Neural crest cell (in vitro differentiated cells): ENCODE measurements around the gene TRIM8. TPM values are rescaled to one million over a fixed set of nuclear protein-coding genes. Genes with fewer than 3 reads are reported as not detected.

Source experiments
- DNase-seq: peaks from one replicate; pipeline ENCODE4 v3.0.0; 2021; ENCODE audit warnings: low read depth, mixed read lengths, low spot score
- H3K27ac Mint-ChIP-seq: one replicate; pipeline ENCODE4 v1.8.0; 2021; ENCODE audit warnings: mild to moderate bottlenecking, mixed read lengths; ENCODE audit not compliant: unreplicated experiment
- H3K27me3 Mint-ChIP-seq: 2 replicates; pipeline ENCODE4 v1.8.0; 2021; ENCODE audit warnings: low read depth, mild to moderate bottlenecking, mixed read lengths
- H3K36me3 Mint-ChIP-seq: 2 replicates; pipeline ENCODE4 v1.8.0; 2021; ENCODE audit warnings: low read depth, mild to moderate bottlenecking, mixed read lengths
- H3K4me1 Mint-ChIP-seq: 2 replicates; pipeline ENCODE4 v1.8.0; 2021; ENCODE audit warnings: mixed read lengths
- H3K4me3 Mint-ChIP-seq: one replicate; pipeline ENCODE4 v1.8.0; 2021; ENCODE audit warnings: mild to moderate bottlenecking, mixed read lengths
- H3K9me3 Mint-ChIP-seq: 2 replicates; pipeline ENCODE4 v1.8.0; 2021; ENCODE audit warnings: mixed read lengths
- total RNA-seq: library from RNA; stranded (reverse); gene quantifications from 2 replicates; pipeline ENCODE4 v1.2.1, GENCODE V29; 2021
- TF ChIP-seq, protein P1 (sequence below): fragments of 200-600 bp; sonication (generic); conservative IDR thresholded peaks from 2 replicates; pipeline ENCODE4 v1.5.0; 2021; ENCODE audit warnings: antibody characterized with exemption, mild to moderate bottlenecking

Gene TRIM8
- total RNA-seq, 1 donor from 2014 or later, result 76.9 TPM

DNA sequence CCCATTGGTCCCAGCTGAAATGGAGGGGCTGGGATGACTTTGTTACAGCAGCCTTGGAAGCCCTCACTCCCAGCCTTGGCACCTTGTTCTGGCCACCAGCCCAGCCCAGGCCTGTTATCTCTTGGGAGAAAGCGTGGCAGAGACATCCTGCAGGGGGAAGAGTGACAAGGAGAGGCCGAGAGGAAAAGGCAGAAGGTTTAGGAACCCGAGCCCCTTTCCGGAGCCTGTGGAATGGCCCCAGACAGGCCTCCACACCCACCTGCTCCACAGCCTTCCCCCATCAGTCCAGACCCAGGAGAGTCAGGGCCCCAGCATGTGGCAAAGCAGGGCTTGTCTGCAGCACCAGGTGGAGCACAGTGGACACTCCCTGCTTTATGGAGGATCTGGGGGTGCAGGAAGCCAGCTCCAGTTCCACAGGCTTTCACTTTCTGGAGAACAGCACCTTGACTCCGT, 24.1 kb upstream of the TRIM8 start:
- no peak overlapping the region for H3K27ac Mint-ChIP-seq
- H3K36me3 Mint-ChIP-seq, result peaks cover 4% of the 10 kb centered on the region
- H3K9me3 Mint-ChIP-seq, result no peaks in the 10 kb centered on the region
- H3K4me3 Mint-ChIP-seq, result no peak overlapping the region
- no peaks in the 10 kb centered on the region for H3K27me3 Mint-ChIP-seq
- TF ChIP-seq, protein P1, sequence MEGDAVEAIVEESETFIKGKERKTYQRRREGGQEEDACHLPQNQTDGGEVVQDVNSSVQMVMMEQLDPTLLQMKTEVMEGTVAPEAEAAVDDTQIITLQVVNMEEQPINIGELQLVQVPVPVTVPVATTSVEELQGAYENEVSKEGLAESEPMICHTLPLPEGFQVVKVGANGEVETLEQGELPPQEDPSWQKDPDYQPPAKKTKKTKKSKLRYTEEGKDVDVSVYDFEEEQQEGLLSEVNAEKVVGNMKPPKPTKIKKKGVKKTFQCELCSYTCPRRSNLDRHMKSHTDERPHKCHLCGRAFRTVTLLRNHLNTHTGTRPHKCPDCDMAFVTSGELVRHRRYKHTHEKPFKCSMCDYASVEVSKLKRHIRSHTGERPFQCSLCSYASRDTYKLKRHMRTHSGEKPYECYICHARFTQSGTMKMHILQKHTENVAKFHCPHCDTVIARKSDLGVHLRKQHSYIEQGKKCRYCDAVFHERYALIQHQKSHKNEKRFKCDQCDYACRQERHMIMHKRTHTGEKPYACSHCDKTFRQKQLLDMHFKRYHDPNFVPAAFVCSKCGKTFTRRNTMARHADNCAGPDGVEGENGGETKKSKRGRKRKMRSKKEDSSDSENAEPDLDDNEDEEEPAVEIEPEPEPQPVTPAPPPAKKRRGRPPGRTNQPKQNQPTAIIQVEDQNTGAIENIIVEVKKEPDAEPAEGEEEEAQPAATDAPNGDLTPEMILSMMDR, result no peak
- no peak for DNase-seq
- peaks cover 10% of the 10 kb centered on the region for H3K4me1 Mint-ChIP-seq

DNA sequence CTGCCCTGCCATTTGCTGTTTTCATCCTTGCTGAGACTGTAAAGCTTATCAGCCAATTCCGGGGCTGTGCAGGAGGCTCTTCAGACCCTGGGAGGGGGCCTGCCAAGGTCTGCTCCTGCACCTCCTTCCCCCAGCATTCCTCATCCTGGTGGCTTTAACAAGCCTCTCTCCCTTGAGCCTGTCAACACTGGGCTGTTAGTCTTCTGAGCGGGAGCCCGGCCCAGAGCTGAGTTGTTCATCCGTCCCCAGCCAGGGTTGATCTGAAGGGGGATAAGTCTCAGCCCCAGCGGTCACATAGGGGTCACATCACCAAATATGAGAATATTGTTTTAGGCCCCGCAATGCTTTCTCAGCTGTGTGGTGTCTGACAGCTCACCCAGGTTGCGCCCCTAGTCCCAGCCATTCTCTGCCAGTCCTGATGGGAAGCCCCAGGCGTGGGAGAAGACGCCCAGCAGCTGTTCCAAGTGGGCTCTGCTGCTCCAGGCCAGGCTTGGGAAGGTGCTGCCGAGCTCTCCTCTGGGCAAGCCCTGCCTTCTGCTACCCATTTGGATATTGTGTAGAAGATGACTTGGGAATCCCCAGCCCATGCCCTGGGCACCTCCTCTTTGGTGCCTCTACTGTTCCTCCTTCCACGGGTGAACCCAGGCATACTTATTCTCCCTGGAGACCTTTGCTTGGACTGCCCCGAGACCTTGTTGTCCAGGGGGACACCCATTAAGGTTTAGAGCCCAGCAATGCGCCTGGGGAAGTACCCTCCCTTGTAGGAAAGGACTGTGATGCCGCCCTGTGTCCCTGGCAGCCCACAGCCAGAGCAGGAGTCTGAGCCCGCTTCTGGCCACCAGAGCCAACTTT, 23.5 kb upstream of the TRIM8 start:
- no peak for DNase-seq
- TF ChIP-seq, protein P1, result no peak
- Mint-ChIP-seq H3K9me3 (no peaks in the 10 kb centered on the region), H3K4me3 (no peak overlapping the region), H3K27me3 (no peaks in the 10 kb centered on the region), H3K4me1 (peaks cover 16% of the 10 kb centered on the region), H3K27ac (no peak overlapping the region), H3K36me3 (peaks cover 4% of the 10 kb centered on the region)

DNA sequence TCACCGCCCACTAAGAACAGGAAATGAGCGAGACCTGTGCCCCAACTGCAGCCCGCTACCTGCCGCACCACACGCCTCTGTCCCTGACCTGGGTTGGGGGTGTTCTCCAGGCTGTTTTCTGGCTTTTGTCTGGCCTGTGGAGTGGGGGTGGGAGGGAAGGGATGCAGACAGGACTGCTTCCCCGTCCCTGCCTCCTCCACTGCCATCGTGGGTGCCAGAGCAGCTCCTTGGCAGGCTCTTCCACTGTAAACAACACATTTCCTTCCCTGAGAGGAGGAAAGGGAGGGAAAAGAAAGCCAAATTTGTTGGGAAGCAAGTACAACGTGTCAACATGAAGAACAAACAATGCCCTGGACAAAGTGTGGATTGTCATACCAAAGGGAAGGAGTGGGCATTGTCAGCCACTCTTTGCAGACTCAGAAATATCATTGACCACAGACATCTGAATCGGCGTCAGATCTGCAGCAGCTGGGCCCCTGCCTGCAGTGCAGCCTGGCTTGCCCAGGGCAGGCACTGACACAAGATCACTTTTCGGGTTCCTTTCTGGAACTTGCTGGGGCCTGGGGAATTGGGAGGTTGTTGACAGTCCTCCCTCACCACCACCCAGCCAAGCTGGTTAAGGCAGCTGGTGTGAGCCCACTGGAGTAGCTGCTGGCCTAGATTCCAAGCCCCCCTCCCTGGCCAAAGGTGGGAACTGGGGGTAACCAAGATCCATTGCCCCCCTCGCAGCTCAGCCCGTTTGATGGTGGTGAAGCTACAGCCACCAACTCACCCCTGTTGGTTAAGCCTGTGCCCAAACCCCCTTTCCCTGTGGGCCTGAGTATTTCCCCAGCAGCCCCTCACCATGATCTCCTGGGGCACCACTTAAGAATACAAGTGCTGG, 22.6 kb upstream of the TRIM8 start:
- Mint-ChIP-seq H3K9me3 (no peaks in the 10 kb centered on the region), H3K27me3 (no peaks in the 10 kb centered on the region), H3K36me3 (peaks cover 4% of the 10 kb centered on the region), H3K27ac (no peak overlapping the region), H3K4me3 (no peak overlapping the region), H3K4me1 (peaks cover 23% of the 10 kb centered on the region)
- no peak for DNase-seq
- TF ChIP-seq, protein P1, result no peak

DNA sequence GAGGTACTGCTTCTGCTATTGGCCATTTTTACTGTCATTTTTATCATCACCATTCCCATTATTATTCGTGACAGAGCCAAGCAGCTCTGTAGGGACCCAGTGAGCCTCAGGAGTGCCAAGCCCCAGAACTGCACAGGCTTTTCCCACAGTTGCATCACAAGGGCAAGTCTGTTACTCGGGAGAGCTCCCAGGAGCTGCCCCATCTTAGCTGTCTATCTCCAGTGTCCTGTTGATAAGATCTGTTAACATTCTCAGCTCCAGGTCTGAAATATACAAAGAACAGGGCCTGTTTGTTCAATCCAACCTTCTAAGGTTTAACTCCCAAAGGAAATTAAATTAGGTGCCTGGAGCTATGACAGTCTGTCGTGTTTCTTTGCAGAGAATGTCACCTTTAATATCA, 20.2 kb upstream of the TRIM8 start:
- no peak for DNase-seq
- H3K4me3 Mint-ChIP-seq, result no peak overlapping the region
- H3K27ac Mint-ChIP-seq, result no peak overlapping the region
- peaks cover 4% of the 10 kb centered on the region for H3K36me3 Mint-ChIP-seq
- no peaks in the 10 kb centered on the region for H3K27me3 Mint-ChIP-seq
- no peaks in the 10 kb centered on the region for H3K9me3 Mint-ChIP-seq
- TF ChIP-seq, protein P1, result no peak
- H3K4me1 Mint-ChIP-seq, result peaks cover 43% of the 10 kb centered on the region

DNA sequence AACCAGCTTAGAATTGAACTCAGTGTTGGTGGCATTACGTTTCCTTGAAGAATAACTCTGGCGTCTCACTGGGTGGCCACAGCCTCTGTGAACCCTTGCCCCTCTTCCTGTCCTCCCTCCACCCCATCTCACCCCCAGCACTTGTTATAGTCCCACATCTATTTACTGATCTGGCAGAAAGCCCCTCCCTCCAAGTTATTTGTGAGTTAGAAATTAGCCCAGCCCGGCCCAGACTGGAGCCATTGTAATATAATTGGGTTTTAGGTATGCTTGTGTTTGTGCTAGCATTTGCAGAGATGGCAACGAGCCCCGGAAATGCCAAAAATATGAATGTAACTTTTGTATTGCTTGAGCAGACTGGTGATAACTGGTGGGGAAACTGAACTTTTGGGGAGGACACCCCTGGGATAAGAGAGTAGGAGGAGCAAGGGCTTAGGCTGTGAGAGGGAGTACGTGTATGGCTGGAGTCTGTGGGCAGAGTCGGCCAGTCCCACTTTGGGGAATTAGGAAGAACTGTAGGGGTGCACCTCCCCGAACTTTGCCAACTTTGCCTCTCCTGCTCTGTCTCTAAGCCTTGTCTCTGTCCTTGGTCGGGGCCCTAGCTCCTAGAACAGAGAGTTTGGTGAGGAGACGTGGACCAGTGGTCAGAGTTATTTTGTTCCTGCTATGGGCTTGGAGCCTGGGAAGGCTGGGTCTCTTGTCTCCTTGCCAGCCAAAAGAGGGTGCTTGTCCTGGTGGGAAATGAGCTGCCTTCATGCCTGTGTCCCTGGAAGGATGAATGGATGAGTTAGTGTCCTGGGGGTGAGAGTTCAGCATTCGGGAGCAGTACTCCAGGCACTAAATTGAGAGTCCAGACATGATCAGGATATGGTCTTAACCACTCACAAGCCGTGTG, 19.3 kb upstream of the TRIM8 start:
- TF ChIP-seq, protein P1, result no peak
- peaks cover 4% of the 10 kb centered on the region for H3K36me3 Mint-ChIP-seq
- DNase-seq, result no peak
- H3K4me1 Mint-ChIP-seq, result peaks cover 52% of the 10 kb centered on the region
- no peaks in the 10 kb centered on the region for H3K9me3 Mint-ChIP-seq
- H3K27ac Mint-ChIP-seq, result no peak overlapping the region
- no peaks in the 10 kb centered on the region for H3K27me3 Mint-ChIP-seq
- H3K4me3 Mint-ChIP-seq, result no peak overlapping the region
